Measurements from ENCODE around the gene ARHGAP20.

DNA sequence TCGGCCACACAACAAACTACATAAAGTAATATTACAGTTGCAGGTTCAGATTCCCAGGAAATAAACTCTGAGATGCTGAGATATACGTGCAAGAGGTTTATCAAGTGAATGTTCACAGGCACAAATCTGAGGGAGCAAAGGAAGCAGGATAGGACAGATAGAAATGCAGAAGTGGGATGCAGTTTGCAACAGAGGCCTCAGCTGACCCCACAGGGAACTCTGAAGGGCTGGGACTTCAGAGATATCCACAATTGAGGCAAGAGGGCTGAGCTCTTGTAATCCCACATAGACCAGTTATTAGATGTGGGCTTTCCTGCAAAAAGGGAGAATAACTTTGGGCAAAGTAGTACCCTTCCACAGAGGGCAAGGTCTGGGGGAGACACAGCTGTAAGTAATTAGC is 25.4 kb upstream of the ARHGAP20 start:
- TF ChIP-seq EZH2 (IDR thresholded peaks at IDR 0.05; ENCODE audit: insufficient read depth, poor library complexity, severe bottlenecking) = no peak
- no peak for TF ChIP-seq EZH2phosphoT487 (IDR thresholded peaks at IDR 0.05; ENCODE audit: insufficient read depth, low read depth)

Measured in GM23248 (cell line).